Fibroblast of peridontal ligament (primary cell): ENCODE data around the gene HTRA1.
A peak's percentile ranks its signal among the peaks of the same experiment; 100 is the strongest.

ENCODE experiments used
- DNase-seq: peaks from one replicate; pipeline ENCODE4 v3.0.0-alpha.2; 2010; ENCODE audit errors: extremely low read depth

Gene HTRA1

DNA sequence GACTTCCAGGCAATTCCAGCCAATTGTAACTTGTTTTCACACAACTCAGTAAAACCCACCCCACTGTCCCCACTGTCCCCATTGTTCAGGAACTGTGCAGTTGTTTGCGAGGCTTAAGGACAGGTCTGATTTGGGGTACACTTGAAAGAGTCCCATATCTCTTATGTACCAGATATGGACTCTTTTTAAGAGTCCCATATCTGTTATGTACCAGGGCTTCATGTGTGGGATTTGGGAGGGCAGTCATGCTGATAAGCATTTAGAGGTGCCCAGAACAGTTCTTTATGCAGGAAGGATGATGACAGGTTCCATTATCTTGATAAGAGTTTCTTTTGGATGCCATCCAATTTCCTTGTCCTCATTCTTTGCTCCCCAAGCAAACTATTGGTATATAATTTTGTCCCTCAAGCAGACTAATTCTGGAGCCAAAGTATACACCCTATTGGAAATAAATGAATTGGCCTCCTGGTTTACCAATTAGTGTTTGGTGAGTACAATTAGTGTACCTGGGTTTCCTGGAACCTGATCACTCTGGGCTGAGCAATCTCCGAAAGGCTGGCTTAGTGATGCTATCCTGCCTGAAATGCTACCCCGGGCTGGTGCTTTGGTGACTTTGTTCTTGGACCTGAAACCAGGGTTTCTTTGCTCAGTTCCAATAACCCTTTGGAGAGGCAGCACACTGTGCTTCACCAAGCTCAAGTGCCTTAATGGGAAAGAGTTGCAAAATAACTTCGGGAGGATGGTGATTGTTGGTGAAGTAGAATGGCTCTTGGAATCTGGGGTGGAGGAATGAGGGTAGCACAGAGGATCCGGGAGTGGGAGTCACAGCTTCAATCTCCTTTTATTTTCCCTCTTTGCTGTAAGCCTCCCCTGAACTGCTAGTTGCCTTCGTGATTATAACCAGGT is 93.0 kb downstream of the HTRA1 start:
- DNase-seq, result no peak

DNA sequence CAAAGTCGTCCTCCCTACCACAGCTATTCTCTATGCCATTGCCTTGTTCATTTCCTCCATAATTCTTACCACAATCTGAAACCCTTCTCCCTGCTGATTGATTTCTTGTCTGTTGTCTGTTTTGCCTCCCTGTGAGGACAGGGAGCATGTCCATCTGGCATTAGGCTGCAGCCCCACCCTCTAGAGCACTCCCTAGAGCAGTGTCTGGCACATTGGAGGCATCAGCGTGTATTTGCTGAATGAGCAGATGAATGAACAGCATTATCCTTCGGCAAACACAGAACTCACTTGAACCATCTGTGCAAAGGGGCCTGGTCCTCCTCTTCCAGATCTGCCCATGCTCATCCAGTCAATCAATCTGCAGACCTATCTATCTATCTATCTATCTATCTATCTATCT is 94.1 kb downstream of the HTRA1 start:
- DNase-seq, result no peak

DNA sequence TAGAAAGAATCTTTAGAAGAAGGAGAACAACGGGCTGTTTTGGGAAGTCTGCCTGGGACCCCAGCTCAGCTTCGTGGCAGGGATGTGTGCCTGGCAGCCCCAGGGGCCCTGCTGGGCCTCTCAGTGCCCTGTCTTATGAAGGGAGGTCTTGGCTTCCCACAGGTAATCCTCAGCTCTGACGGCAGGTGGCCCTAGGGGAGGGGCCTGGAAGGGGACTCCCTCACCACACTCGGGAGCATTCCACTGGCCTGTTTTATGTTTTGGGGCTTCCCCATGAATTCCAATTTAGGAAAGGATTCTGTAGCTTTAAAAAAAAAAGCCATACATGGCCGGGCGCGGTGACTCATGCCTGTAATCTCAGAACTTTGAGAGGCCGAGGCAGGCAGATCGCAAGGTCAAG is 96.2 kb downstream of the HTRA1 start:
- no peak for DNase-seq

DNA sequence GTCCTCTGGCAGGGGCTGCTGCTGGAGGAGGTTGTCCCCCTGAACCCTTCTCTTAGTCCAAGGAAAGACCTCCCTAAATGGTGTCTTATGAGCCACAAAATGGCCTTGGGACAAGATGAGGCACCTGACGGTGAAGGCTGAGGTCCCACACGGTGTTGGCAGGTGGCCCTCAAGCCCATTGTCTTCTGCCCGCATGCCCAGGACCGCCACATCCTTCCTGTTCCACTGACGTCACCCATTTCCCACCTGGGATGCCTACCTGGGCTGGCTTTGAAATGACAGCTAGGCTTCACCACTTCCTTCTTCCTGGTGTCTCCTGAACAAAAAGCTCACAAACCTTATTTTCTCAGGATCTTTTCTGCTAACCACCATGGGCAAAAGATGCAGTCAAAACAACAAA is 97.1 kb downstream of the HTRA1 start:
- no peak for DNase-seq

GRCh38 chr10:122559228-122559627 is 97.9 kb downstream of the HTRA1 start:
- DNase-seq, result no peak

GRCh38 chr10:122560279-122560804 is 99.0 kb downstream of the HTRA1 start, which contains the start of gene DMBT1:
Gene DMBT1 (plus strand): TSS chr10:122560754. CDS start chr10:122560771, 17 bp downstream.
- no peak for DNase-seq

DNA sequence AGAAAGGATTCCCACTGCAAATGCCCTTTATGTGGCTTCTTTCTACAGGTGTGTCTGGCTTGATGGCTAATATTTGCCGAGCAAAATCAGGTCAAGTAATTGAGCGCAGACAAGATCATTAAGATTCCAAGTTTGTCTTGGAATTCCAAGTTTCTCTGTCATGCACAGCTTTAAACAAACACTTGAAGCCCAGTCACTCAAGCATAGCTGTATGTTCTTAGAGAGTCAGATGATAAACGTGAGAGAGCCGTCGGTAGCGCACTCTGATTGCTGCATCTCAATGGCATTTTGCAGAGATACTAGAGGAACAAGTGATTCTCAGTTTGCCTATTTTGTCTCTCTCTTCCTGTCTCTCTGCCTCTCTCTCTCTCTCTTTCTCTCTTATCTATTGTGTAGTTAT is 99.9 kb downstream of the HTRA1 start:
- peak; percentile 7 for DNase-seq

DNA sequence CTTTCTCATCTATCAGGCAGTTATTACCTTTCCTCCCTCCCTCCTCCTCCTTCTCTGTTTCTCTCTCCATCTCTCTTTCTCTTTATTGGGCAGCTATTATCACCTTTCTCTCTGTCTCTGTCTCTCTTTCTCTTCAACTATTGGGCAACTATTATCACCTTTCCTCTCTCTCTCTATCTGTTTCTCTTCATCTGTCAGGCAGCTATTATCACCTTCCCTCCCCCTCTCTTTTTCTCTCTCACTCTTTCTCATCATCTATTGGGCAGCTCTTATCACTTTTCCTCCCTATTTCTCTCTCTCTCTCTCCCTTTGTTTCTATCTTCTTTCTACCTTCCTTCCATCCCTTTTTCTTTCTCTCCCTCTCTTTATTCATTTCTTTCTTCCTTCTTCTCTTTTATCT is 100.4 kb downstream of the HTRA1 start:
- no peak for DNase-seq
